GM18907 (cell line): ENCODE measurements around the gene MYCL.
"Not testable (repeated sequence)": the region's sequence is repeated elsewhere in the genome, so short reads cannot be mapped to it uniquely, and the experiment has no call there.

Experiments
- ATAC-seq: cut with Tn5 transposase; IDR thresholded peaks from one replicate; pipeline ENCODE4 v1.9.1; 2021; ENCODE audit warnings: mild to moderate bottlenecking, moderate library complexity; ENCODE audit not compliant: unreplicated experiment

MYCL gene

GRCh38 chr1:39892601-39893595, 8.8 kb downstream of the MYCL start:
- ATAC-seq = peak; percentile 53

- ATAC-seq = no peak
These were observed 10.8 kb downstream of the MYCL start for GRCh38 chr1:39890880-39891279.

- ATAC-seq = no peak
These were observed 11.4 kb downstream of the MYCL start for GRCh38 chr1:39890273-39890672.

GRCh38 chr1:39886757-39887231, 14.9 kb downstream of the MYCL start:
- no peak for ATAC-seq

GRCh38 chr1:39885516-39885915, 16.2 kb downstream of the MYCL start:
- ATAC-seq = no peak

- no peak for ATAC-seq
These were observed 19.6 kb downstream of the MYCL start for GRCh38 chr1:39882152-39882551.

GRCh38 chr1:39877980-39878956, 23.4 kb downstream of the MYCL start:
- no peak for ATAC-seq

GRCh38 chr1:39877231-39877778, 24.4 kb downstream of the MYCL start:
- no peak for ATAC-seq

- no peak for ATAC-seq
These were observed 25.6 kb downstream of the MYCL start for GRCh38 chr1:39876144-39876543.

GRCh38 chr1:39872698-39873097, 29.0 kb downstream of the MYCL start:
- no peak for ATAC-seq

GRCh38 chr1:39871796-39872195, 29.9 kb downstream of the MYCL start:
- ATAC-seq = no peak

- not testable (repeated sequence) for ATAC-seq
These were observed 30.7 kb downstream of the MYCL start for GRCh38 chr1:39871043-39871442.

GRCh38 chr1:39869538-39870112, 32.1 kb downstream of the MYCL start:
- ATAC-seq = not testable (repeated sequence)

- no peak for ATAC-seq
These were observed 35.0 kb downstream of the MYCL start for GRCh38 chr1:39866767-39867166.

GRCh38 chr1:39865762-39866161, 36.0 kb downstream of the MYCL start:
- no peak for ATAC-seq

GRCh38 chr1:39863177-39863576, 38.5 kb downstream of the MYCL start:
- ATAC-seq = no peak

GRCh38 chr1:39861003-39861402, 40.7 kb downstream of the MYCL start:
- ATAC-seq = no peak

- no peak for ATAC-seq
These were observed 41.6 kb downstream of the MYCL start for GRCh38 chr1:39859859-39860812.

- no peak for ATAC-seq
These were observed 43.4 kb downstream of the MYCL start for GRCh38 chr1:39858315-39858714.
